ENCODE results near the gene PLS3.

DNA sequence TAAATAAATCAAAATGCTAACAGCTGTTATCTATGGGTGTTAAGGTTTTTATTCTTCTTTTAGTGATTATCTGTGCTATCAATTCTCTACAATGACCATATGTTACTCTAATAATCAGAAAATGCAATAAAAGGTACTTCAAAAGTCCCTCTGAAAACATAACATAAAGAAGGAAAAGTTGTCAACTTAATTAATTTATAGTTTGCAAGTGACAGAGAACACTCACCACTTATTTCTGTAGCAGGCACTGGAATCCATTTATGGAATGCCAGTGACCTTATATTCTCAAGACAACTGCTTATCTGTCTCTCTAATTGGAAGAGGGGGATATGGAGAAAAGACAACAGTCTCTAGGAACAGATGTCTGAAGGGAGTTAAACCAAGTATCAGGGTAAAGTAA is 25.6 kb upstream of the PLS3 start:
- TF ChIP-seq, protein P1, sequence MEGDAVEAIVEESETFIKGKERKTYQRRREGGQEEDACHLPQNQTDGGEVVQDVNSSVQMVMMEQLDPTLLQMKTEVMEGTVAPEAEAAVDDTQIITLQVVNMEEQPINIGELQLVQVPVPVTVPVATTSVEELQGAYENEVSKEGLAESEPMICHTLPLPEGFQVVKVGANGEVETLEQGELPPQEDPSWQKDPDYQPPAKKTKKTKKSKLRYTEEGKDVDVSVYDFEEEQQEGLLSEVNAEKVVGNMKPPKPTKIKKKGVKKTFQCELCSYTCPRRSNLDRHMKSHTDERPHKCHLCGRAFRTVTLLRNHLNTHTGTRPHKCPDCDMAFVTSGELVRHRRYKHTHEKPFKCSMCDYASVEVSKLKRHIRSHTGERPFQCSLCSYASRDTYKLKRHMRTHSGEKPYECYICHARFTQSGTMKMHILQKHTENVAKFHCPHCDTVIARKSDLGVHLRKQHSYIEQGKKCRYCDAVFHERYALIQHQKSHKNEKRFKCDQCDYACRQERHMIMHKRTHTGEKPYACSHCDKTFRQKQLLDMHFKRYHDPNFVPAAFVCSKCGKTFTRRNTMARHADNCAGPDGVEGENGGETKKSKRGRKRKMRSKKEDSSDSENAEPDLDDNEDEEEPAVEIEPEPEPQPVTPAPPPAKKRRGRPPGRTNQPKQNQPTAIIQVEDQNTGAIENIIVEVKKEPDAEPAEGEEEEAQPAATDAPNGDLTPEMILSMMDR (IDR thresholded peaks at IDR 0.05) = no peak
- no peak for TF ChIP-seq POLR2A (IDR thresholded peaks at IDR 0.05)
